GM18868 (cell line): ENCODE measurements around the gene SMG6.

Source experiments
- ATAC-seq: cut with Tn5 transposase; IDR thresholded peaks from one replicate; pipeline ENCODE4 v1.9.1; 2021; ENCODE audit warnings: mild to moderate bottlenecking, moderate library complexity; ENCODE audit not compliant: unreplicated experiment

Gene SMG6

DNA sequence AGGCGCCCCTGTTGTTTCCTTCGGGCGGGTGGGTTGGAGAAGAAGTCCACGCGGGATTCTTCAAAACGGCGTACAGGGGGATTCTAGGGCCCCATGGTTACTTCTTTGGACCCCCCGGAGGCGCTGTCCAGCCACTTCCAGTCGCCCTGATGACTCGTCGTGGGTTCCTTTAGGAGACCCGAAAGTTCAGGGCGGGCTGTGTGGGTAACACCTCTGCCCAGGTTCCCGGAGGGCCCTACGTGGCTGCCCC, 249.4 kb downstream of the SMG6 start:
- ATAC-seq: no peak

DNA sequence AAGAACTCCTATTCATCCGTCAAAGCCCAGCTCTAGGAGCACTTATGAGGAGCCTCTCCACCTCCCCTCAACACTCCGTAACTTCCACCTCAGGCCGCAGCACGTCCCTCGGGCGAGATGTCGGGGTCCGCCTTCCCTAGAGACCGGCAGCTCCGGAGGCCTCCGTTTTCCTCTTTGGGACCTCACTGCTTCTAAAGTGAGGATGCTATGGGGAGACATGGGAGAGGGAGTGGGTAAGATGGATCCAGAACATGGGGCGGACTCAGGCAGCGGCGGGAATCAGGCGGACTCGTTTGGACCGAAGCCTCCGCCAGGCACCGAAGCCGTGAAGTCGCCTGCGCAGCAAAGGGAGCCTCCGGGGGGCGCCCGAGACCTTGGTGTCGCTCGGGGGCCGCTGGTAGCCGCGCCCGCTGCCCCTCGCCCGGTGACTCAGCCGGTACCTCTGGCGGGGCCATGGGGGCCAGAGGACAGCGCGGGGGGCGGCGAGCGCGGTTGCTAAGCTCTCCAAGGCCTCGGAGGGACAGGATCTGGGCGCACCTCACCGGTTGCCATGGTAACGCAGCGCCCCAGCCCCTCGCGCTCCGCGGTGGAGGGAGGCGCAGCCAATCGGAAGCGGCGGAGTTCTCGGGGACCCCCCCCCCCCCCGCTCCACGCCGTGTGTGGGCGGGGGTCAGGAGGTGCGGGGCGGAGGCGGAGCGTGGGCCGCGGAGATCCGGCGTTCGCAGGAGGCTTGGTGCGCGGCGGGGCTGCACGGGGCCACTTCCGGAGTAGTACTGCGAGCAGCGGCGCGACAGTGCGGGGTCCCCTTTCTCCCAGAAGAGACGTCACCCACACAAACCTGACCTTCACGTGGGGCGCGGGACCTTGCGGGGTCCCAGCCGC, 250.0 kb downstream of the SMG6 start:
- no peak for ATAC-seq

DNA sequence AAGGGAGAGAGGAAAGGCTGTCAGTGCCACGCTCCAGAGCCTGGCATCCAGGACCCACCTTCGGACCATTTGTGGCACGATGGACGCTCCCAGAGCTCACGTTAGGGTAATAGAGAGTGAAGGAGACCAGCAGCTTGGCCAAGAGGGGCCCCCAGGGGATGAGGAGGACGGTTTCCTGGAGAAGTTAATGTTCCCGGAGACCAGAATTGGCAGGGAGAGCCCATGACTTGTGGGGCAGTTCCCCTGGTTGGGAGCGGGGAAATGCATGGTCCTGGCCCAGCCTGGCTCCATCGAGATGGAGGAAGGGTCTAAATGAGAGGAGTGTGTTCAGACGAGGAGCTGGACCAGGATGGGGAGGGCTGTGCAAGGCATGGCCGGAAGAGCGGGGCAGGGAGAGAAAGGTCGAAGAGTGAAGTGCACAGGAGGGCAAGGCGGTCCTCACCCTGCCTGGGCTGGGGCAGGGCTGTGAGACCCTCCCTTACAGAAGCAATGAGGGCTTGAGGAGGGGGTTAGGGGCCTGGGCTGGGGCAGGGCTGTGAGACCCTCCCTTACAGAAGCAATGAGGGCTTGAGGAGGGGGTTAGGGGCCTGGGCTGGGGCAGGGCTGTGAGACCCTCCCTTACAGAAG, 251.5 kb downstream of the SMG6 start:
- ATAC-seq: no peak

DNA sequence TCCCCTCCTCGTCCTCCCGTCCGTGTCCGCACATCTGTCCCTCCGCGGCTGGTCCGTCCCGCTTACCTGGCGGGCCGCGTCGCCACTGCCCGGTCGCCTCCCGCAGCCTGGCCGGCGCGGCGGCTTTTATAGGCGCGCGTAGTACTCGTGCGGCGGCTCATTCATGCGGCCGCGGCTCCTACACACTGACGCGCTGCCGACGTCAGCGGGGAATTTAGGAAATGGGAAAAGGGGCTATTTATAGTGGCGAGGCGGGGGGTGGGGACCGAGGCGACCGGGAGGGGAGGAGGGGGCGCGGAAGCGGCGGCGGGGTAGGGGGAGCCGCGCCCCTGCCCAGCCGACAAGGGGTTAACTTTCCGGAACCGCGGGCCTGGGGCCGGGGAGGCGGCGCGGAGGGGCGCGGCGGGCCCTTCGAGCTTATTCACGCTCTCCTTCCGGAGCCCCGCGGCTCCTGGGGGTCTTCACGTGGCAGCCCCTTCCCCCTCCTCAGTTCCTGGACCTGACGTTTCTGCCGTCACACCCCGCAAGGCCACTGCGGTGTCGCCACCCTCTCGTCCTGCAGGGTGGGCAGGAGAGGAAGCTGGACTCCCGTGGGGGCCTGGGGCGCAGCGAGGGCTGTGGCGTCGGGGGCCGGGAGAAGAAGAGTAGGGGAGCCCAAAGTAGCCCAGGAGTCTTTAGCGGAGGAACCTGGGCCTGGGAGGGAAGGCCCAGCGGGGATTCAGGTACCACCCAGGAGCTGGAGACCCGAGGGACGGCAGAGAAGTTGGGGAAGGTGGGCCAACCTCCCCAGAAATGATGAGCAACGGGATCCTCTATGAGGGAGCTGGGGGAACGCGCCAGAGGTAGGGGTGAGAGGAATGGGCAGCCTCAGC, 252.3 kb downstream of the SMG6 start:
- no peak for ATAC-seq

DNA sequence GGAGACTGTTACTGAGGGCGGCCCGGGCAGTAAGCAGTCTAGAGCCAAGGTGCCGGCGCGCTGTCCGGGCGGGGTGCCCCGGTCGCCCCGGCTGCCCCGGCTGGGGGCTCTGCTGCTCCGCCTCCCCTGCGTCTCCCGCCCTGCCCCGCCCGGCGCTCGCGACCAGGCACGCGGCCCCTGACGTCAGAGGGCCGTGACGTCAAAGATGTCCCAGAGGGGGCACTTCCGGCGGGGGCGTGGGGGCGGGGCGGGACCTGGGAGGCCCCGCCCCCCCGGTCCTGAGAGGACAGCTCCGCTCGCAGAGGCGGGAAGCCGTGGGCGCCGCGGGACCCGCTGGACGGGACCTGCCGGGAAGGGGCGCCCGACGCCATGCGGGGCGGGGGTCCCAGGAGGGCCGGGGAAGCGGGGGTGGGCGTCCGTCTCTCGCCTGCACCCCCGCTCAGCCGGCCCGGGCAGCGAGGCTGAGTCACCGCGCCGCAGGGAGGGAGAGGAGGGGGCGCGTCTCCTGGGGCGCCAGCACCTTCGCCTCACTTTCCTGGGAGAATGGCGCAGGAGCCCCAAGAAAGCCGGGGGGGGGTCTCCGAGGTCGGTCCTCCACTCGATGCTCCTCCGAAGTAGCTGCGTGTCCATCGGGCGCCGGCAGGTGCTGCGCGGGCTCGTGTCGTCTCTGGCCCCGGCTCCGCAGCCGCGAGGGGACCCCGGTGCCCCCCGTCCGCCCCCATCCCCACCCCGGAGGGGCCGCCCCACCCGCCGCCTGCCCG, 253.1 kb downstream of the SMG6 start:
- no peak for ATAC-seq

DNA sequence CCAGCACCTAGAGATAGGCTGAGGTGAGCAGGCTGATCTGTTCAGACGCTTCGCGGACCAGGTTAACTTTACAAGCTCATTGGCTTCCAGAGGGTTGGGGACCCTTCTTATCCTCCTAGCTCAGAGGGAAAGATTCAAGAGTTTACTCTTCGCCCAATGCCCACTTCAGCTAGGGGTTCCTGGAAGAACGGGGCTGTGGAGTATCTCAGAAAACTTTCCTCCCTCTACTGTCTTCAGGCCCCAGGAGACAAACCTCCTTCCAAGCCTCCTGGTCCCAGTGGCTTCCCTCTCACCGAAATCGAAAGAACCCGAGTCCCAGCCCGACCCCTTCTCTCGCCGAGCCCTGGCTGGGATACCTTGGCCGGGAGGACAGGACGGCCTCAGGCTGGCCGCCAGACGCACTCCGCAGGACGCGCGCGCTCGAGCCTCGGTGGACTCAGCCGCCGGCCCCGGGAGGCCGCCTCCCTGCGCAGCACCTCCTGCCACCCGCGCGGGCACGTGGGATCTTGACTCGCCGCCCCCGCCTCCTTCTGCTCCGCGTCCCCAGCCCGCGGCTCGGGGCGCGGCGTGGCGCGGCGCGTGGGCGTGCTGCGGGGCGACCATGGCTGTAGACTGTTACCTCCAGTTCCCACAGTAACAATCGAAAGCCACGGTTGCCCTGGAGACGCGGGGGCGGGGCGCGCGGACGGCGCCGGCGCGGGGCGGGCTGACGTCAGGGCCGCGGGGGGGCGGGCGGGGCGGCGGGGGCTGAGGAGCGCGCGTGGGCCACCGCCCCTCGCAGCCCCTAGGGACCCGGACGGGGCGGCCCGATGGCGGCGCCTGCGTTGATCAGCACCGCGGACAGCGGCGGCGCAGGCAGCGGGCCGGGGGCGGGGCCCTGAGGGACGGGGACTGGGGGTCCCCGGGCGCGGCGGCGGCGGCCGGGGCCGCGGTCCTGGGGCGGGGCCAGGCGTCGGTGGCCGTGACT, 254.0 kb downstream of the SMG6 start:
- ATAC-seq: peak; percentile 54

DNA sequence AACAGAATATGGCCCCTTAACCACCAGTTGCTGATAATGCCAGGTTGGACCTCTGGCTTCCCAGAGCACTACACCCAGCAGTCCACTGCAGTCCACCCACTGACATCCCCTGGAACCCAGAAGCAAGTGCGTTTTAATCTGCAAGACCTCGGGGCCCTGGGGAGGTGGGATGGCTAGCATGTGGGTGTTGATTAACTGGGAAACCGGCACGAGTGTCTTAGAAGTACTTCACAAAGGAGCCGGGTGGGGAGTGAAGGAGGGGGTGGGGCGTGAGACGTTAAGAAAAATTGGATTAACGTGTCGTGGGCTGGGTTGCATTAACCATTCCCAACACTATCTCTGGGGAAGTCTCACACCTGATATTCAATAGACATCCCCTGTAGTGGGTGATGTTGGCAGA, 254.8 kb downstream of the SMG6 start:
- ATAC-seq: no peak

DNA sequence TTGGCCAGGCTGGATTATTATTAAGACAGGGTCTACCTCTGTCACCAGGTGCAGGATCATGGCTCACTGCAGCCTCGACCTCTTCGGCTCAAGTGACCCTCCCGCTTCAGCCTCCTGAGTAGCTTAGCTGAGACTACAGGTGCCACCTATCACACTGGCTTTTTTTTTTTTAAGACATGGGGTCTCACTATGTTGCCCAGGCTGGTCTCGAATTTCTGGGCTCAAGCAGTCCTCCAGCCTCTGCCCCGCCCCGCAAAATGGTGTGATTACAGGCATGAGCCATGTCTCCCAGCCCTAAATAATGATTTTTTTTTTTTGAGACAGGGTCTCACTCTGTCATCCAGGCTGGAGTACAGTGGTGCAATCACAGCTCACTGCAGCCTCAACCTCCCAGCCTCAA, 256.0 kb downstream of the SMG6 start:
- no peak for ATAC-seq

DNA sequence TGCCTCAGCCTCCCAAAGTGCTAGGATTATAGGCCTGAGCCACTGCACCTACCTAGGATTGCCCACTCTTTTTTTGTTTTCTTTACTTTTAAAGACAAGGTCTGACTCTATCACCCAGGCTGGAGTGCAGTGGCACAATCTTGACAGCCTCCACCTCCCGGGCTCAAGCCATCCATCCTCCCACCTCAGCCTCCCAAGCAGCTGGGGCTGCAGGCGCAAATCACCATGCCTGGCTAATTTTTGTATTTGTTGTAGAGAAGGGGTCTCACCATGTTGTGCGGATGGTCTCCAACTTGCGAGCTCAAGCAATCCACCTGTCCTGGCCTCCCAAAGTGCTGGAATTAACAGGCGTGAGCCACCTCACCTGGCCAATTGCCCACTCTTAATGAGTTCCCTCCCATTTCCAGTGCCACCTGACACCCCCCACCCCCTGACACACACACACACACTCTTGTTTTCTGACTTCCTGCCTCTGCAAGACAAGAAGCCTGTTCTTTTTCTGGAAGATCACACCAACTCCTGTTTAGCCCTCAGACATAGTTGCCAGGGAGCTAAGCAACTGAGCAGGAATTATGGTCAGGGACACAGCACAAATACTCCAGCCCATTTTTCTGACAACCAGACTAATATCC, 259.2 kb downstream of the SMG6 start:
- ATAC-seq: no peak

DNA sequence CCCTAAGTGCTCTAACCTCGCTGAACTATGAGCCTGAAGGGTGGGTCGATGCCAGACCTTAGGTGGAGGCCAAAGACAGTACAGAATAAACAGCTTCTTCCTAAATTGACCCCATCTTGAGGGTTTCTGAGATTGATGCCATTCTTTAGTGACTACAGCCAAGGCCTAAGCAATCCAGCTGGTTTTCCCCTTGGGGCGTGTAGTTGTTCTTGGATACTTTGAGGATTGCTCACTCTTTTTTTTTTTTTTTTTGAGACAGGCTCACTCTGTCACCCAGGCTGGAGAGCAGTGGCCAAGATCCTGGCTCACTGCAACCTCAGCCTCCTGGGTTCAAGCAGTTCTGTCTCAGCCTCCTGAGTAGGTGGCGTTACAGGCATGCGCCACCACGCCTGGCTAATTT, 259.8 kb downstream of the SMG6 start:
- no peak for ATAC-seq

DNA sequence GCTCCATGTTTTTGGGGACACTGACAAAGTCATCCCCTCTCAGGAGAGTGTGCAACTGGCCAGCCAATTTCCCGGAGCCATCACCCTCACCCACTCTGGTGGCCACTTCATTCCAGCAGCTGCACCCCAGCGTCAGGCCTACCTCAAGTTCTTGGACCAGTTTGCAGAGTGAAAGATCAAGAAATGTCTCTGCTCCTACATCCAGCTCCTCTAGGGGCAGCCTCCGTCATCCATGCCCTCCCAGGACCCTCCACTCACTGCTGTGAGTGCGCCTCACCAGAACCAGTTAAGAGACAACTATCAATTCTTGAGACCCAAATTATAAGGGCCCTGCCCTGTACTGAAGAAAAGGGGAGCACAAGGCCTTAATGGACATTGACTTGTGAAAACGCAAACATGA, 260.7 kb downstream of the SMG6 start:
- ATAC-seq: no peak

DNA sequence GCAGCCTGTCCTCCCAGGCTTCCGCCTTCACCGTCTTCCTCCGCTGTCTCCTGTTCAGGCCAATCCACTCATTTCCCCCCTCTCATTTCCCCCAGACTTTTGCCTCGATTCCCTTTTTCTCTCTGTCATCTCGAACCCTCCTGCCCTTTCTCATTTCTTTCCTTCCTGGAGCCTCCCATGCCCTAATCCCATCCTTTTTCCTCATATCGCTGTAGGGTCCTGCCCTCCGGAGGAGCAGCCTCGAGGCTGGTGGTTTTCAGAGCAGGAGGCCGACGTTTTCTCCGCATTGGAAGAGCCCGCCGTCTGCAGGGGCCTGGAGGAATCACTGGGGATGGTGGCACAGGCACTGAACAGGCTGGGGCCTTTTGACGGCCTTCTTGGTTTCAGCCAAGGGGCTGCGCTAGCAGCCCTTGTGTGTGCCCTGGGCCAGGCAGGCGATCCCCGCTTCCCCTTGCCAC, 261.2 kb downstream of the SMG6 start:
- no peak for ATAC-seq

DNA sequence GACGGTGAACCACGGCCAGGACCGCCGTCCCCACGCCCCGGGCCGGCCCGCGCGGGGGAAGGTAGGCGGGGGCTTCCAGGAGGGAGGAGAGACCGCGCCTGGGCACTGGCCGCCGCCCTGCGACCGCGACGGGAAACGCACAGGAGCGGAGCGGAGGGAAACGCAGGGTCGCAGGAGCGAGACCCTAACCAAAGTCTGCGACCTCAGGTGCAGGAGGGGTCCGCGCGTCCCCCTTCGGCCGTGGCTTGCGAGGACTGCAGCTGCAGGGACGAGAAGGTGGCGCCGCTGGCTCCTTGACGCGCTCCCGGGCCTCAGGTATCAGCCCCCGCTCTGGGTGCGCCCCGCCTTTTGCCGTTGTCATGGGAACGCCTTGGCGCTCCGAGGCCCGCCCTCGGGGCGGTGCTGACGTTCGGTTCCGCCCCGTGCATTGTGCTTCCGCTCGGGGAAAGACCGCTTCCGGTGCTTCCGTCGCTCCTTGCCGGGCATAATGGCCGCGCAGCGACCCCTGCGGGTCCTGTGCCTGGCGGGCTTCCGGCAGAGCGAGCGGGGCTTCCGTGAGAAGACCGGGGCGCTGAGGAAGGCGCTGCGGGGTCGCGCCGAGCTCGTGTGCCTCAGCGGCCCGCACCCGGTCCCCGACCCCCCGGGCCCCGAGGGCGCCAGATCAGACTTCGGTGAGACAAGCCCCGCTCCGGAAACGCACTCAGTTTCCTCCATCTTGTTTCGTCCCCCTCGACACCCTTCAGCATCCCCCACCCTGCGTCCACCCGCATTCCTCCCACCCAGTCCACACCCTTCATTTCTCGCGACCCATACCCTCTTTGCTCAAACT, 261.8 kb downstream of the SMG6 start, which contains the start of gene OVCA2:
Gene OVCA2 (plus strand): TSS at position 462 of the 829 bp plus-strand sequence. CDS start 26 bp downstream, at position 488.
- peak; percentile 92 for ATAC-seq

DNA sequence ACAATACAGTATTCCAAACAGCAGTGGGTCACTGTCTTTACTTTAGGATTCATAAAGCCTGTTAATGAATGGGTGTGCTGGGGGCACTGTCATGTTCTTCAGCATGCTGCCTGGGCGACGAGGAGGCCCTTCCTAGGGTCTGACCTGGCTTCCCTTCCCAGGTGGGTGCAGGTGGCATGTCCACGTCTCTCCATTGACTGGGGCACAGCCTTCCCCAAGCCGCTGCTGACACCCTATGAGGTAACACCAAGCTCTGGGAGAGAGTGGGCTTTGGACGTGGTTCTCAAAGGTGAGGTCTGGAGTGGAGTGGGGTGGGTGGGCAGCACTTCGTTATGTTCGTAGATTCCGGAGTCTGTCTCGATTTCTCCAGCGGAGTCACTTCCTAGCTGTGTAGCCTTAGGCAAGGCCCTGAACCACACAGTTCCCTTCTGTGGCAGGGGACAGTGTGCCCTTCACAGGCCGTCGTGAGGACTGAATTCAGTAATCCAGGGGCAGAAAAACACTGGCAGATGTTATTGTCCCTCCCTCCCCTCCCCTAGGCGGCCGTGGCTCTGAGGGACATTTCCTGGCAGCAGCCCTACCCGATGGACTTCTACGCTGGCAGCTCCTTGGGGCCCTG, 262.5 kb downstream of the SMG6 start:
- ATAC-seq: no peak

DNA sequence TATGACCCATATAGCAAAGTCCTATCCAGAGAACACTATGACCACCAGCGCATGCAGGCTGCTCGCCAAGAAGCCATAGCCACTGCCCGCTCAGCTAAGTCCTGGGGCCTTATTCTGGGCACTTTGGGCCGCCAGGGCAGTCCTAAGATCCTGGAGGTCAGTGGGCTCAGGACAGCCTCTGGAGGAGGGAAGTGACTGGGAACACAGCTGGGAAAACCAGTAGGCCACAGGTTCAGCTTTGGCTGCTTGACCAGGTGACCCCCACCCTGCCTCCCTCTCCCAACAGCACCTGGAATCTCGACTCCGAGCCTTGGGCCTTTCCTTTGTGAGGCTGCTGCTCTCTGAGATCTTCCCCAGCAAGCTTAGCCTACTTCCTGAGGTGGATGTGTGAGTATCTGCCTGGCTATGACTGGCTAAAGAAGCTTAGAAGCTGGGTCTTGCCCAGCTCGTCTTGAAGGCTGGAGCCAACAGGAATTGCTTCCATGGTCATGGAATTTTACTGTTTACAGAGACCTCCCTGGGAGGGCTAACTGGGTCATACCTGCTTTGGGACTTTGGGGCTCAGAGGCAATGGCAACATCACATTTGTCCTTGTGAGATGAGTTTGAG, 263.3 kb downstream of the SMG6 start:
- ATAC-seq: no peak

DNA sequence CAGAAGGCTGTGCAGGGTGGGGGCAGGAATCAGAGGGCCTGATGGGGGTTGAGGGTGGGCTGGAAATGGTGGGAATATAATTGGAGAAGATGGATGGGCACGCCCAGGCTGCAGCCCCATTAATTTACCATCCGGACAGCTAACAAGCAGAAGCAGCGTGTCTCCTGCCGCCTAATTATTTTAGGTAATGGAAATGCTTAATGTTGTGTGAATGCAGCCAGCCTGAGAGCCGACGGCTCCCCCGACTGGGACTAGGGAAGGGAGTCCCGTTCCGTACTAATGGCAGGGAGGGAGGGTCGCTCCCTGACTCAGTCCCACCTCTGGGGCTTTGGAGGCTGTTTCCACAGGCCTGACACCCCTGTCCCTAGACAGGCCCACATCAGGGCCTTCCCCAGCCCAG, 266.4 kb downstream of the SMG6 start:
- ATAC-seq: no peak
